GM18502 (cell line): Measurements from ENCODE around the gene ANKS1B.
"Not testable (repeated sequence)": the region's sequence is repeated elsewhere in the genome, so short reads cannot be mapped to it uniquely, and the experiment has no call there.

Experiments
- ATAC-seq: cut with Tn5 transposase; IDR thresholded peaks from one replicate; pipeline ENCODE4 v1.9.1; 2021; ENCODE audit warnings: mild to moderate bottlenecking; ENCODE audit not compliant: unreplicated experiment, poor library complexity

Gene ANKS1B

DNA sequence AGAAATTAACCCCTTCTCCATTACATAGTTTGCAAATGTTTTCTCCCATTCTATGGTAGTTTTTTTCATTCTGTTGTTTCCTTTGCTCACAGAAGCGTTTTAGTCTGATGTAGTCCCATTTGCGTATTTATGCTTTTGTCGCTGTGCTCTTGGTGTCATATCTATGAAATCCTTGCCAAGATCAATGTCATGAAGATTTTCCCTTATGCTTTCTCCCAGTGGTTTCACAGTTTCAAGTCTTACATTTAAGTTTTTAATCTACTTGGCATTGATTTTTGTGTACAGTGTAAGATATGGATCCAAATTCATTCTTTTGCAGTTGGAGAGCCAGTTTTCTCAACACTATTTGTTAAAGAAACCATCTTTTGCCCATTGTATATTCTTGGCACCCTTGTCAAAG lies 982.0 kb downstream of the ANKS1B start:
- ATAC-seq = no peak

DNA sequence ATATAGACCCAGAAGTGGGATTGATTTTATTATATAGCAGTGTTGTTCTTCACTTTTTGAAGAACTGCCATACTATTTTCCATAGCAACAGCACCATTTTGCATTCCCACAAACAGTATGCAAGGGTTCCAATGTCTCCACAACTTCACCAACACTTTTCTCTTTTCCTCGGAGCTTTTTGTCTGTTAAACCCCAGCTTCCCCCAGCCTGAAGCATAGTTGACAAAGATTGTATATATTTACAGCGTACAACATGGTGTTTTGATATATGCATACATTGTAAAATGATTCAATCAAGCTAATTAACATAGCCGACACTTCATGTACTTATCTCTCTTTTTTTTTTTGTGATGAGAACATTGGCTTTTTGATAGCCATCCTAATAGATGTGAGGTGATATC lies 982.6 kb downstream of the ANKS1B start:
- ATAC-seq = no peak

DNA sequence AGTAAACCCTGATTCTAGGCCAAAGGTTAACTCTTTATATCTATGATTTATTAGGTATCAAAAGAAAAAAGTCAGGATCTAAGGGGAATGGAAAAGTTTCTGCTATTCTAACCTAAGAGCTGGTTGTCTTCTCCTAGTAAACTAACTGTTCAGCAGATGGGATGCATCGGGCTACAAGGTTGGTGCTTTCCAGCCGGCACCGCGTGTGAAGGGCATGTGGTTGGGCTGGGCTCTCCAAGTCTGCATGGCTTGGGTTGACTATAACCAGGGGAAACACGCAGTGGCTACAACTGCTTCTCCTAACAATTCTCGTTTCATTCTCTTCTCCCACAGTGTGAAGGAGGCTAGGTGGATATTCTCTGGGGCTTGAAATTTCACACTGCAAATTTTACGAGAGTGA lies 985.2 kb downstream of the ANKS1B start:
- ATAC-seq = no peak

DNA sequence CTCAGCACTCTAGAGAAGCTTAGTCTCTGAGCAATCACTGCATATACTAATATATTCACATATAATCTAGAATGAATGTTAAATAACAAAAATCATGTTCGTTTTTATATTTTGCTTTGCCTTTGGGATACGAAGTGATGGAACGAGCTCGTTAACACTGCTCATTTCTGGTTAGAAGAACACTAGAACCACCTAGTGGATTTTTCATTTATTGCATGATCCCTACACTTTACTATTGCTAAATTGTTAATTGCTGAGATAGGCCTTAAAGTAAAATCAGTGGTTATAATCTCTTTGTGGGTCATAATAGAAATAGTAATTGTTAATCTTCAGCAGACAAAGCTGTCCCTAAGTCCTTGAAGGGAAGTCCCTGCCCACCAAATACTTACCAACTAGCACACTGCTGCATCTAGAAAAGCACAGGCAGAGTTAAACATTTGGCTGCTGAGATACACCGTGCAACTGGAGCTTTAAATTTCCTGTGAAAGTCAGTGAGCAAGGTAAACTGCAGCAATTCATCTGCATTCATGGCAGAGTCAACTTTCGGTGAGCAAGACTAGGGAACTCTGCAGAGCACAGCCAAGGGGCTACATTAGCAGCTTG lies 985.9 kb downstream of the ANKS1B start:
- peak; percentile 93 for ATAC-seq

DNA sequence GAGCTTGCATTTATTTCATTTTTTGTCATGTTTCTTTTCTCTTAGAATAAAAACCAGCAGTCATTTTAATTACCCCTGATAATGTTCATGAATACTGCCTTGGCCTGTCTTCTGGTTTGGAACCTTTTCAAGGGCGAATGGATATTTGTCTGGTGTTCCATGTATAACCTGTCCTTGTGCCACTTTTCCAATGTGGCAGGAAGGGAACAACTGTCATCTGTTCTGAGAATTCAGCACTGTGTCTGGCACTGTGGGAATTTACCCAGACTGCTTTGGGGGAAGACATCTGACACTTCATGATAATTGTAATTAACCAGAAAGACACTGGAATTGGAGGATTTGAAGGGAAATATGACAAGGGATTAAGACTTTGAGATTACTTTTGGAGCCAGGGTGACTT lies 986.8 kb downstream of the ANKS1B start:
- ATAC-seq = no peak

DNA sequence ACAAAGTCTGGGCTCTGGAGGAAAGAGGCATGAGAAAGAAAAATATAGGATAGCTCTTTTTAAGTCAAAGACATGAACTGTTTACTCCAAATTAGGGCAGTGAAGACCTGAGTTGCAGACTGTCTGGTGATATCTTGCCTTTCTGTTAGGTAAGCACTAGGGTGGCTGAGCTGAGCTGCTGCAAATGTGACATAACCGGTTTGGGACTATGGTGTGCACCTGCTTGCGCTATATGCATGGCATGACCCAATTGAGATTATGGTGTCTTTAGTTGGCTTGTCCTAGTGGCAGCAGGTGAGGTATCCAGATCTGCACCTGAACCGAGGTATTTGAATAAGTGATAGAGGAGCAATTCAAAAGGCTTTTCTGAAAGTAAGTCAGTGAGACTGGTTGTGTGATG lies 994.1 kb downstream of the ANKS1B start:
- no peak for ATAC-seq

DNA sequence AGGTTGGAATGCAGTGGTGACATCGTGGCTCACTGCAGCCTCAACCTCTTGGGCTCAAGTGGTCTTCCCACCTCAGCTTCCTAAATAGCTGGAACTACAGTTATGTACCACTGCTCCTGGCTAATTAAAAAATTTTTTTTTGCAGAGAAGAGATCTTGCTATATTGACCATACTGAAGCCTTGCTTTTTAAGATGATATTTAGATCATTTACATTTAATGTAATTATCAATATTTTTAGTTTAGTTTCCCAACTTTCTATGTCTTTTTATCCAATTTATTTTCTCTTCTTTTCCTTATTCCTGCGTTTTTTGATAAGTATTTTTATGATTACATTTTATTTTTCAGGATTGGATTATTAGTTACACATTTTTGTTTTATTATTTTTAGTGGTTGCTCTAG lies 999.6 kb downstream of the ANKS1B start:
- ATAC-seq = no peak

DNA sequence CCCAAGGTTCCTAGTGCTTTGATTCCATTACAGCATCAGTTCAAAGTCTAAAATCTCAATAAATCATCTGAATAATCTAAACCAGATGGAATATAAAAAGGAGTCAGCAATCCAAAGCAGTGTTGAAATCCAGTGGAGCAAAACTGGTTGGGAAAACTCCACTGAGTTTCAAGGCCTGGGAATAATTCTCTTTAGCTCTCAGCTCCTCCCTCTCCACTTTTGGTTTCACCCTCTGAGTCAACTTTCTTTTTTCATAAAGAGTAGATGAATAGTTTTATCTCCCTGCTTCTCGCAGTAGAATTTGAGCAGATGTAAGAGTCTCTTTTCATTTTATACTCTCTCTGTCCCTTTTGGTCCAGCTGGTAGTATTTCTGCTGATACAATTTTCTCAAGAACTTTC lies 1001.1 kb downstream of the ANKS1B start:
- ATAC-seq = no peak

DNA sequence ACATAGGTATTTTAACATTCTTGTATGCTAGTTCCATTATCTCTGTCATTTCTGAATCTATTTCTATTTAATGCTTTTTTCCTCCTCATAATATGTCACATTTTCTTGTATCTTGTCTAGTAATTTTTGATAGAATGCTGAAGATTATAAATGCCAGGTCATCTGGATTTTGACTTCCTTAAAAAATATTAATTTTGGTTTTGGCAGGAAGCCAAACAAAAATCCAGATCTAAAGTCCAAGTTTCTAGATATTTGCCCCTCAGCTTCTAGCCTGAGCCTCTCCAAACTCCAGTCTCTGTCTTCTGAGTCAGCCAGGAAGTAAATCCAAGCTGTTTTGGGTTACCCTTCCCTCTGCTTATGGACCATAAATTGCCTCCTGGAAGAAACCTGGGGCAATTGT lies 1004.2 kb downstream of the ANKS1B start:
- no peak for ATAC-seq

DNA sequence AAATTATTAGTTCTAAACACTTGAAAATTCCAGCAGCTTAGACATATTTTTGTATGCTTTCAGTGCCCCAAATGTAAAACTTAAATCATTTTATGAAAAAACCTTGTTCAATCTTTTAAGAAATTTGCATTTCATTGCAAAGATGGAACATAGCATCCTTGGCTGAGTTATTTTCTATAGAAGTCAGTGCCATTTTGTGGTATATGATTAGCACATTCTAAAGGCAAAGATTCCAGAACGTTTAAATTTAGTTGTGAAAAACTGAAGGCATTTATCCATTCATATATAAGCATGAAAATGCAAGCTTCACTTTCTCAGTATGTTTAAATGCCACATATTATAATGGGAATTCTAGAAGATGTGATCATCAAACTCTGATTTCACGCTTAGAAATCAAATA lies 1007.5 kb downstream of the ANKS1B start:
- no peak for ATAC-seq

DNA sequence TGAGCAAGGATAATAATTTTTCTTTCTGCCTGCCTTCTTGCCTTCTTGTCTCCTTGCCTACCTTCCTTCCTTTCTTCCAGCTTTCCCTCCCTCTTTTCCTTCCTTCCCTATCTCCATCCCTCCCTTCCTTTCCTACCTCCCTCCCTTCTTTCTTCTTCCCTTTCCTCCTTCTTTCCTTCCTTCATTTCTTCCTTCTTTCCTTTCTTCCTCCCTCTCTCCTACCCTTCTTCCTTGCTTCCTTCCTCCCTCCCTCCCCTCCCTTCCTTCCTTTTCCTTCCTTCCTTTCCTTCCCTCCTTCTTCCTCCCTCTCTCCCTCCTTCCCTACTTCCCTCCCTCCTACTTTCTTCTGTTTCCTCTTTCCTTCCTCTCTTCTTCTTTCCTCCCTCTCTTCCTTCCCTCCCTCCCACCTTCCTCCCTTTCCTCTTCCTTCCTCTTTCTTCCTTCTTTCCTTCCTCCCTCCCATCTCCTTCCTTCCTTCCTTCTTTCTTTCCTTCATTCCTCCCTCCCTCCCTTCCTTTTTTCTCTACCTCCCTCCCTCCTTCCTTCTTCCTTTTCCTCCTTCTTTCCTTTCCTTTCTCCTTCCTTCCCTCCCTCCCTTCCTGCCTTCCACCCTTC lies 1009.9 kb downstream of the ANKS1B start:
- ATAC-seq = no peak

DNA sequence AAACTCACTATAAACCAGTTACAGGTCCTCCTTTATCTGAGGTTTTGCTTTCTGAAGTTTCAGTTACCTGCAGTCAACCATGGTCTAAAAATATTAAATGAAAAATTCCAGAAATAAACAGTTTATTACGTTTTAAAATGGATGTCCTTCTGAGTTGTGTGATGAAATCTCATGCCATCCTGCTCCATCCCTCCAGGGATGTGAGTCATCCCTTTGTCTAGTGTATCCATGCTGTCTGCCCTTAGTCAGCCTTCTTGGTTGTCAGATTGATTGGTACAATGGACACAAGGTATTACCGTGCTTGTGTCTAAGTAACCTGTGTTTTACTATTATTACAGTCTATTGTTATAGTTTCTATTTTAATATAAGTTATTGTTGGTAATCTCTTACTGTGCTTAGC lies 1011.3 kb downstream of the ANKS1B start:
- no peak for ATAC-seq

DNA sequence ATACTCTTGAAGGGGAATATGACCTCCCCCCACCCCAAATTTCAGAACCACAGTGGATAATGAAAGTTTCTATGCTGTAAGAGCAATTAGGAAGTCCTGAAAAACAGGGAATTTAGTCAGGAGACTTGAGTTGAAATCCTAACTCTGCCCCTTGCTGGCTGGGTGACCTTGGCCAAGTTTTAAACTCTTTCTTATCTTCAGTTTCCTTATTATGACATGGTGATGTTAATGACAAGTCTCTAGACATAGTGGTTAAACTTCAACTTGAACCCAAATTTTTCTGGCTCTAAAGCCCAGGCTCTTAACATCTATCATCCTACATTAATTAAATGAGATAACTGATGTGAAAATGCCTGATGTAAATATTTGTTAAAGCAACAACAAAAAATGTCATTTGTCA lies 1013.8 kb downstream of the ANKS1B start:
- no peak for ATAC-seq

DNA sequence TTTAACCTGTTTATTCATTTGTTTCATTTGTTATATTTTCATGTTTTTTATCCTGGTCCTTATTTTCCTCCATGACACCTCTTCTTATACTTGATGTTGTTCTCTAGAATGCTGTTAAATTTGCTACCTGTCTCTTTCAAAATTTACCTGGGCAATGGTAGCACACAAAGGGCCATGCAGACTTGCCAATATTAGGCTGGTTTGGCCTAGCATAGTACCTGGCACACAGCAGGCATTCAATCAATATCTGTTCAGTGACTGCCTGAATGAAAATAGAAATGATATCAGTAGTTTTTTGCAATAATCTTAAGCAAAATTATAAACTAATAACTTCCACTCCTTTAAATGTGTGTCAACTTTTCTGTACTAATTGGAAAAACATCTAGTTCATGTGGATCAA lies 1014.5 kb downstream of the ANKS1B start:
- ATAC-seq = no peak

DNA sequence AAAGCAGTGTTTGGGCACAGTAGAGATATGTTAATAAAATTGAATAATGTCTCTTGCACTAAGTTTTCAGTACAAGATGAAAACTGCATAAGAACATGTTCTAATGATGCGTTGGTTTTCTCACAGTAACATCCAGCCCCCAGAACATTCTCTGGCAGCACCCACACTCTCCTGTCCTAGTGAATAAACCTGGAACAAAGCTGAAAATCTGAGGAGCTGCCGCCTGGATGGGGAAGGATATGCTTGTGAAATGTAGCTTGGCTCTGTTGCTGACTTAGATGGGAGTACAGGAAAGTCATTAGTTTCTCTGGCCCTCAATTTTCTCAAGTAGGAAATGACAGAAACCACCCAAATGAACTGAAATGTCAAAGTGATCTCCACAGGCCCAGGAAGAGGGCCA lies 1015.8 kb downstream of the ANKS1B start:
- ATAC-seq = no peak

DNA sequence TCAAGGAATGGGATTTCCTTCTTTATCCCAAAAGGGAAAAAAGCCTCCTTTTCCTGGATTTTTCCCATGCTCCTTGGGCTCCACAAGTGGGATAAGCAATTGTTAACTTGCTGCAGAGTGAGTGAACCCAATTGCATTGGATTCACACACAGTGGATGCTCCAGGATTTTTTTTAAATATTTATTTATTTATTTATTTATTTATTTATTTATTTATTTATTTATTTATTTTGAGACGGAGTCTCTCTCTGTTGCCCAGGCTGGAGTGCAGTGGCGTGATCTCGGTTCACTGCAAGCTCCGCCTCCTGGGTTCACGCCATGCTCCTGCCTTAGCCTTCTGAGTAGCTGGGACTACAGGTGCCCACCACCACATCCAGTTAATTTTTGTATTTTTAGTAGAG lies 1027.6 kb downstream of the ANKS1B start:
- ATAC-seq = not testable (repeated sequence)

DNA sequence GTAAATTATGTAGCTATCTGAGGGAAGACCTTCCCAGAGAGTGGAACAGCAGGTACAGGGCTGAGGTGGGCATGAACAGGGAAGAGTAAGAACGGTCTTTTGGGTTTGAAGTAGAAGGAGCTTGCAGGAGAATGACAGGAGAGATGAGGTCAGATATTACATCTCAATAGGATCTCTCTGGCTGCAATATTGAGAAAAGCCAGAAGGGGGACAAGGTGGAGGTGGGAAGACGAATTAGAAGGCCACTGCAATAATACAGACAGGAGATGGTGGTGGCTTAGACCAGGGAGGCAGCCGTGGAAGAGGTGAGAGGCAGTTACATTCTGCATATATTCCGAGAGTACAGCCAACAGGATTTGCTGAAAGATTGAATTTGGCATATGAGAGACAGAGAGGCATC lies 1029.5 kb downstream of the ANKS1B start:
- peak; percentile 86 for ATAC-seq

DNA sequence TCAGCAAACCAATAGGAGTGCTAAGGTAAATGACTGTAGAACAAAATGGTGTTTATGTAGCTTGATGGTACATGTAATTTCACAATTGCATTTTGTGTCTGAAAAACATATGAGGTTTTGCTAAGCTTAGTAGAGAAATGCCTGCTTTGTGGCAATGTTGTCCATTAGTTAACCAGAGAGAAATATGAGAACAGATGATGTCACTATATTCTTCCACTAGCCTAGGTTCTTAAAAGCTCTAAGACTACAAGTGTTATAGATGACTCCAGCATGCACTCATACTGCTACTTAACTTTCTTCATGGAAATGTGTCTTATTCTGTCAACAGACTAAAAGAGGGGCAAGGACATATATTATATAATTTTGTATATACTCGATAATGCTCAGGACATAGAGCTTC lies 1030.2 kb downstream of the ANKS1B start:
- ATAC-seq = no peak

DNA sequence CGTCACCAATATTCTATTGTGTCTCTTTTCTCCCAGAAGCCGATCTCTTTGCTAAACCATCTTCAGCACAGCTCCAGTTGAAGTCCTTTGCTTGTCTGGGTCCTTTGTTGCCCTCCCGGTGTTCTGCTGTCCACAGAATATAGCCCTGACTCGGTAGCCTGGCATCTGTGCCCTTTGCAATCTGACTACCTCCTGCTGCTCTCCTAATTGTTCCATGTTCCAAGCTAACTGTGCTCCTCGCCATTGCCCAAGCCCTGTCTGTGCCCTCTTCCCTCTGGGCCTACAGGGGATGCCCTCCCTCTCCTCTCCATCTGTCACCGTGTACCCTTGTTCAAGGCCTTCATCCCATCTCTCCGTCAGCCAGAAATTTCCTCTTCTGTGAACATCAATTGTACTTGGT lies 1033.3 kb downstream of the ANKS1B start:
- ATAC-seq = no peak

DNA sequence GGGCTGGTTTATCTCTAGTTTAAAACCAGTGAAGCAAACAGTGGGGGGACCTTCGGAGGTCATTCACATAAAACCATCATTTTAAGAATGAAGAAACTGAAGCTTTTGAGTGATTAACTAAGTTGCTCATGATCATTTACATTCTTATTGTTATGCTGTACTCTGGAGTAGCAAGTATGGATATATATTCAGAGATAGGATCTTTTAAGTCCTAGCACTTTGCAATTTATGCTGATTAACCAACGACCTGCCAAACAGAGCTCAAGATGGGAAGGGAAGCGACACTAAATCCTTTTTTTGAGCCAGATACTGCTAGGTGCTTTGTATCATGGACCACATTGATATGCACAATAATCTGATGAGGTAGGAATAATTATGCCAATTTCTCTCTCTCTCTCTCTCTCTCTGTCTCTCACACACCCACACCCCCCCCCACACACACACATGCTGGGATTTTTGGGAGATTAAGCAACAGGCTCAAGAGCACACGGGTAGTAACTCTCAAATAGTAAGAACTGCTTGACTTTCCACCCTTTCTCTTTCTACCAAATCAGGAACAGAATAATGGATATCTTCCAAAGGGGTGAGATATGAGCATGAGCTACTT lies 1036.3 kb downstream of the ANKS1B start:
- ATAC-seq = no peak

DNA sequence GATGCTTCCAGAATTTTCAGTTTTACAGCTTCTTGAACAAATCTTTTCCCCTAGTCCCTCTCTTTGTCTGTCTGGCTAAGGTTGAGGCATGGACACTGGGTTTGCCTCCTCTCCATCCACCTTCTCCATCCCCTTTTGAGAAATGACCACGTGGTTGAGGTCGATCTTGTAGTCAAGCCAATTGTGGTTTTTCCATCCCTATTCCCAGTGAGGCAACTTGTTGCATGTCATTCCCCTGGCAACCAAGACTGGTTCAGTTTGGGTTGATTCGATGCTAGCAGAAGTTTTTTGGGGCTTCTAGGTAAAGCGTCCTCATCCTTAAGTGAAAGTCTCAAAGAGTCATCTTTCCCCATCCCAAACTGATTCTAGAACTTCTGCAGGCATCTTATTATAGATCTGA lies 1038.9 kb downstream of the ANKS1B start:
- ATAC-seq = no peak

DNA sequence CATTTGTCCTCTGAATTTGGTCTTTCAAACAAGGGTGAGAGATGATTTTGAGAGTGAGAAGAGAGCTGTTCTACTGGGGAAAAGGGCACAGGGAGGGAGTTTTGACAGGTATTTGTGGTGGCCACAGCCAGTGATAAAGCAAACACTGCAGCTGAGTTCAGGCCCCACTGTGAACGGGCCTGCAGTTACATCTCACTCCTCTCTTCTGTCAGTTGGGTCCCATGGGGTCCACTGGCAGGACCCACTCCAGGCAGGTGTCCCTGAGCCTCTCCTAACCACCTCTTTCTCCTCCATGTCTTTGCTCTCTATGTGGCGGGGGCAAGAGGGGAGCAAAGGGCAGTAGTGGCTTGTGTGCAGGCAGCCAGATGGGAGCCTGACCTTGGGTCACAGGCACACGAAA lies 1044.8 kb downstream of the ANKS1B start:
- no peak for ATAC-seq
